Iris pigment epithelial cell (primary cell): ENCODE measurements around the gene NPBWR2.

Experiments used
- DNase-seq: peaks from one replicate; pipeline ENCODE4 v3.0.0-alpha.2; 2011; ENCODE audit warnings: low read depth

NPBWR2 gene, protein sequence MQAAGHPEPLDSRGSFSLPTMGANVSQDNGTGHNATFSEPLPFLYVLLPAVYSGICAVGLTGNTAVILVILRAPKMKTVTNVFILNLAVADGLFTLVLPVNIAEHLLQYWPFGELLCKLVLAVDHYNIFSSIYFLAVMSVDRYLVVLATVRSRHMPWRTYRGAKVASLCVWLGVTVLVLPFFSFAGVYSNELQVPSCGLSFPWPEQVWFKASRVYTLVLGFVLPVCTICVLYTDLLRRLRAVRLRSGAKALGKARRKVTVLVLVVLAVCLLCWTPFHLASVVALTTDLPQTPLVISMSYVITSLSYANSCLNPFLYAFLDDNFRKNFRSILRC

DNA sequence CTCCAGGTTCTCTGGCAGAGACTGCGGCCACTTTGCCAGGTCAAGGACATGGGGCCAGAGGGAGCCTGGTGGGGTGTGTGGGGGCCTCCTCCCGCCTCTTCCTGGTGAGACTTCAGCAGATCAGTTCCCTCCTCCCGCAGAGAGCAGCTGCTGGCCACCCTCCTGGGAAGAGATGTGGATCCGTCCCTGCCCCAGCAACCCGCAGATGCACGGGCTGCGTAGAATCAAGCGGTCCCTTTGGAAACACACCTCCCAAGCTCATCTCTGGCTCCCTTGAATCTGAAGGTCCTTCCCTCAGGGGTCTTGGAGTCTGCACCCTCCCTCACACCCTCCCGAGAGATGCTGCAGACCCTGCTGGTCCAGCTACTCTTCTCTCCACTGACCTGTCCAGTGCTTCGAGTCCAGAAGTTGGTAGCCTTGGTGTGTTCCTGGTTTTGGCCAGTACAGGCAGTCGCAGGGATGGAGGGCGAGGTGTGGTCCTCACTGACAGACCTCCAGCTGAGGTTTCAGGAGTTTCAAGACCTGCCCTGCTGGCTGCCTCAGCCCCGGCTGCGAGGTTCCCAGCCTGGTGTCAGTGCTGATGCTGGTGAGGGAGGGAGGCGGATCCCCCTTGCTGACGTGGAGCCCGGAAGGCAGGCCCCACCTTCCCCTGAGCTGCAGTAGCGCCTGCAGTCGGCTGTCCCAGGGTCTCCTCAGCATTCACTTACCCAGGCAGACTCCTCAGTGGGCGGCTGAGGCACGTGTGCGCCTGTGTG, at the start of gene NPBWR2:
Gene NPBWR2, minus strand, starts transcription at position 585 of the 755 bp plus-strand sequence. CDS start 734 bp downstream, outside the sequence.
- no peak for DNase-seq

GRCh38 chr20:64156136-64156885, 48.9 kb upstream of the NPBWR2 start:
- DNase-seq = no peak

DNA sequence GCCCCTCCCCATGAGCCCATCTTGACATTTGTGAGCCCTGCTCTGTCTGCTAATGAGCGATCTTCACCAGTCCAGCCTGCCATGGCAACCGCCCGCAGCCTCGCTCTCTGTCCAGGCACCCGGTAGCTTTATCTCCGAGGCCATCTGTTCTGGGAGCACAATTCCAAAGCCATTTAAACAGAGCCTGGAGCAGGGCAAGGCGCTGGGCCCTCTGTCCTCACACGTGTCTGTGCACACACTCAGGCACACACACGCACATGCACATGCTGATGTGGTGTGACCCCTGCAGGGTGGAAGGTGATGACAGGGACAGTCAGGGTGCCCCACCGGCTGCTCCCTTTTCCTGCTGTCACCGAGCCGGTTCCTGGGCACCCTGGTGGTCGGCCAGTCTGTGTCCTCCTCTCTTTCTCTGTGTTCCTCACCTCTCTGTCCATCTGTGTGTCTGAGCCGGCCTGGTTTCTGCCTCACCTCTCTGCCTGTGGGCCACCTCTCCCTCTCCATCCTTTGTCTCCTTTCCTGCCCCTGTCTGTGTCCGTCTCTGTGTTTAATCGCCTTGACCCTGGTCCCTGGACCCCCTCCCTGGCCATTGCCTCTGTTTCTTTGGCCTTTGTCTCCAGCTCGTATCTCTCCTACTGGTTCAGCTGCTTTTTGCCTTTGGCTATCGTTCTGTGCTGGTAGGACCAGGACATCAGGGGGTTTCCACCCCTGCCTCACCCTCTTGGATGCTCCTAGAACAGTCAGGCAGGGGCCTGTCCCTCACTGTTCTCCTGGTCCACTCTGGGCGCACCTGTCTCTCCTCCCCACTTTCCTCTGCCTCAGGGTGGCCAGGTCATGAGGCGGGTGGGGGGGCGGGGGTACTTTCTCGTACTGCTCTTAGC, 48.1 kb upstream of the NPBWR2 start:
- no peak for DNase-seq

DNA sequence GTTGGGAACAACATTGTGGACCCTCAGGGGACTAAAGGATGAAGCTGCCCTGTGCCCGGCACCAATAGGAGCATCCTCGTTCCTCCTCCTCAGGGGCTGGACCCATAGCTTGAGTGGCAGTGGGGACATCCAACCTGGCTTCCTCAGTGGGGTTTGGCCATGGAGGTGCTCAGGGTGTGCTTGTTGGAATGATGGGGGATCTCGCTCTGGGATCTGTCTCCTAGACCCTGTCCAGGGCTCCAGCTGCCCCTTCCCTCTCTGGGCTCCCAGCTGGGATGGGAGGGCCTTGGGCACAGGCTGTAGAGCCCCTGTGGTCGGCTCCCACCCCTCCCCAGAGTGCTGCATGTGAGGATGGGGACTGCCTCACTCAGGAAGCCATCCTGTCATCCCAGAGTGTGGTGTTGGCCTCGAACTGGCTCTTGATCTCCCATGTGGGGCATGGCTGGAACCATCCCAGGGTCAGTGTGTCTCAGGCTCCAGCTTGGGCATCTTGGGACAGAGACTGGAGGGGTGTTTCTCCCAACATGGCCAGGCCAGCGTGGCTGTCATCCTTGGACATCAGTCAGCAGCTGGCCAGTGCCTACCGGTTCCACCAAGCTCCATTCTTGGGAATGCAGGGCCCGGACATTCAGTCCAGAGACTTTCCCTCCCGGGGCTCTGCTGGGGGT, 47.4 kb upstream of the NPBWR2 start:
- no peak for DNase-seq

DNA sequence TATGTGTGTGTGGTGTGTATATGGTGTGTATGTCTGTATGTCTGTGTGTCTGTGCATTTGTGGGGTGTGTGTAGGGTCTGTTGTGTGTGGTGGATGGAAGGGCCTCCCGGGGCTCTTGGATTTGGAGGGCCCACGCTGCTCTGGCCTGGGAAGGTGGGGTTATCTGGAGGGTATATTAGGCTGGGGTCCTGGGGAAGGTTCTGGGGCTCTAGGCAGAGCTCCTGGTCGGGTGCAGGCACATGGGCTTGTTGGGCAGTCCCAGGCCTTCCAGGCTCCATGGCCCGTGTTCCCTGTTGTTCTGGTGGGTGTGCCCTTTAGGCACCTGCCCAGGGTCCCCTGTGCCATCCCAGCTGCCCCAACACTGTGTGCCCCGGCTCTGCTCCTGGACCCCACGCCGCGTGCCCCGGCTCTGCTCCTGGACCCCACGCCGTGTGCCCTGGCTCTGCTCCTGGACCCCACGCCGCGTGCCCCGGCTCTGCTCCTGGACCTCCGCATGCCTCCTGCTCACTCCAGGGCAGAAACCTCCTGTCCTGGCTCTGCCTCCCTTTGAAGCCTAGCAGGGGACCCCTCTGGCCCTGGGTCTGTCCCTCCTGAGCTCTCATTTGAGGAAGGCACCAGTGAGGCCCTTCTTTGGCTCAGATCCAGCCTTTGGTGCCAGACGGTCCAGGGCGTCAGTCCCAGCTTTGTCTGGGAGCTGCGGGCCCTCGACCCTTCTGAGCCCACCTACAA, 46.7 kb upstream of the NPBWR2 start:
- no peak for DNase-seq

GRCh38 chr20:64153410-64153809, 46.0 kb upstream of the NPBWR2 start:
- DNase-seq = no peak

- DNase-seq = no peak
Observed at GRCh38 chr20:64152906-64153305, 45.5 kb upstream of the NPBWR2 start.

GRCh38 chr20:64151633-64152530, 44.5 kb upstream of the NPBWR2 start:
- DNase-seq = peak; percentile 35

- DNase-seq = no peak
Observed at GRCh38 chr20:64150756-64151632, 43.6 kb upstream of the NPBWR2 start.

DNA sequence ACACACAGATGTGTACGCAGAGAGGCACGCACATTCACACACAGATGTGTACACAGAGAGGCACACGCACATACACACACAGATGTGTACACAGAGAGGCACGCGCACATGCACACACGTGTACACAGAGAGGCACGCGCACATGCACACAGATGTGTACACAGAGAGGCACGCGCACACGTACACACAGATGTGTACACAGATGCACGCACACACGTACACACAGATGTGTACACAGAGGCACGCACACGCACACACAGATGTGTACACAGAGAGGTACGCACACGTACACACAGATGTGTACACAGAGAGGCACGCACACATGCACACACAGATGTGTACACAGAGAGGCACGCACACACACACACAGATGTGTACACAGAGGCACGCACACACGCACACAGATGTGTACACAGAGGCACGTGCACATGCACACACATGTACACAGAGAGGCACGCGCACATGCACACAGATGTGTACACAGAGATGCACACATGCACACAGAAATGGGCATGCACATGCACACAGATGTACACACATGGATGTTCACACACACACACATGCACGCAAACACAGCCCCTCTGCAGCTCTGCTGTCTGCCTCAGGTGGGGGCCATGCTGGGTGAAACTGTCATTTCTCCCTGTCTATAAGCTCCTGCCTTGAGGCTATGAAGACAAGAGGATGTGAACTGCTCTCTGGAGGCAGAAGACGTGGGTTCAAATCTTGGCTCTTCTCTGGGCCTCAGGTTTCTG, 42.6 kb upstream of the NPBWR2 start:
- no peak for DNase-seq

GRCh38 chr20:64149141-64149540, 41.8 kb upstream of the NPBWR2 start:
- no peak for DNase-seq

GRCh38 chr20:64148581-64148980, 41.2 kb upstream of the NPBWR2 start:
- DNase-seq = no peak

DNA sequence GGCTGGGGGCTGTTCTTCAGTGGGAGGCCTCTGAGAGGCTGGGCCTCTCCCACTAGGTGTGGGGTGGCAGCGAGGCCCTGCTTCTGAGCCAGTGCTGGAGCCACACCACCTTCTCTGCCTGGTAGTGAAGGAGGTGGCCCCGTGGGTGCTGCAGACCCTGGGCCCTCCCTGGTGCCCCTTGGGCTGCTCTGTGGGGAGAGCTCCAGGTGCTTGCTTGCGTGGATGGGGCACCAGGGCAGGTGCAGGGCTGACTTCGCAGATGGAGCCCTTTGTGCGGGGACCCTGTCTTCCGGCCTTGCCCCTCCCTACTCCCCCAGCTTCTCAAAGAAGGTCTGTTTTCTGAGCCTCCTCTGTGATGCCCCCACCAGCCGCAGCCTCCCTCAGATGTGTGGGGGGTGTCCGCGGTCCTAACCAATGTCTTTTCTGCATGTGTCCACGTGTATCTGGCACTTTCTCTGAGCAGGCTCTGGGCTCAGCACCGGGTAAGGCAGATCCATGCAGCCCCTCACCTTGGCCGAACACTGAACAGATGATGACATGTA, 39.6 kb upstream of the NPBWR2 start:
- no peak for DNase-seq

- no peak for DNase-seq
Observed at GRCh38 chr20:64146301-64146935, 39.1 kb upstream of the NPBWR2 start.

DNA sequence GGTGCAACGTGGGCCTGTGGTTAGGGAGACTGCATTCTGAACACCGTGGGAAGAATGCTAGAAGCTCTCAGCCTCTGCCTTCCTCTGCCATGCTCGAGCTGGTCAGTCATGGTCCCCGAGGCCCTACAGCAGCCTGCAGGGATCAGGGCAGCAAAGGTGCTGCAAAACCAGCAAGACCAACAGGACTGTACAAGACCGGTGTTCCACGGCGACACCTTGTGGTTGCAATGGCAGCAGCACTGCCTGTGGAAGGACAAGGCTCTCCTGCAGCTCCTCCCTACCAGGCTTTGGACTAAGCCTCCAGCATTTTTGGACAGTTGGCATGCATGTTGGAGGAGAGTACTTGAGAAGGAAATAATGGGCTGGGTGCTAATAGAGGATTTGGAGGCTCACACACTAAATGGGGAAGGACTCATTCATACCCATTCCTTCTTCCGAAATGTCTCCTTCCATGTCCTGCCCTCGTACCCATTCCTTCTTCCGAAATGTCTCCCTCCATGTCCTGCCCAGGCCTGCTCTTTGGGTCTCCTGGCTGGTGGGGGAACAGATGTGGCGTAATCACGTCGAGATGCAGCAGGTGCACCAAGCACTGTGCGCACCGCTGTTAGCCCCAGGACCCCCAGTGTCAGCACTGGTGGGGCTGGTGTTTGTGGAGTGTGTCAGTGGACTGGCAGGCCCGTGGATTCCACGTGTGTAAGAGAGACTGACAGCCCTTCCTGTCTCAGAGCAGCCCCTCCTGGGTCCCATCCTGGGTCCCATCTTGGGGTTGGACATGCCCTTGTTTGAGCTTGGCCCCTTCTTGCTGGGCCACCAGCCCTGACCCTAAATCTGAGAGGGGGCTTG, 38.3 kb upstream of the NPBWR2 start:
- DNase-seq = no peak
